ENCODE data around the gene ALK.

- TF ChIP-seq CTCF (IDR thresholded peaks at IDR 0.05; ENCODE audit: borderline replicate concordance, extremely low read depth, low read length, poor library complexity, severe bottlenecking) (no peak), EZH2 (IDR thresholded peaks at IDR 0.05; ENCODE audit: borderline replicate concordance, low read depth, low read length, severe bottlenecking) (no peak)
These were observed 135.0 kb downstream of the ALK start for GRCh38 chr2:29786361-29786760.

Measured in DND-41 (cell line).